Nephron progenitor cell (in vitro differentiated cells): ENCODE results near the gene PADI4.

Experiments used
- DNase-seq: peaks from one replicate; pipeline ENCODE4 v3.0.0; 2021
- H3K27ac Mint-ChIP-seq: 2 replicates; pipeline ENCODE4 v1.8.0; 2021; ENCODE audit warnings: mild to moderate bottlenecking, moderate library complexity, mixed read lengths
- H3K27me3 Mint-ChIP-seq: 2 replicates; pipeline ENCODE4 v1.8.0; 2021; ENCODE audit warnings: mild to moderate bottlenecking, low read depth, mixed read lengths; ENCODE audit not compliant: poor library complexity
- H3K36me3 Mint-ChIP-seq: 2 replicates; pipeline ENCODE4 v1.8.0; 2021; ENCODE audit warnings: low read depth, mixed read lengths
- H3K4me1 Mint-ChIP-seq: 2 replicates; pipeline ENCODE4 v1.8.0; 2021; ENCODE audit warnings: mixed read lengths
- H3K4me3 Mint-ChIP-seq: 2 replicates; pipeline ENCODE4 v1.8.0; 2021; ENCODE audit warnings: mild to moderate bottlenecking, moderate library complexity, mixed read lengths
- H3K9me3 Mint-ChIP-seq: 2 replicates; pipeline ENCODE4 v1.8.0; 2021; ENCODE audit warnings: mild to moderate bottlenecking, moderate library complexity, mixed read lengths
- CTCF ChIP-seq: fragments of 200-600 bp; sonication (generic); IDR thresholded peaks from 2 replicates; pipeline ENCODE4 v1.5.0; 2021; ENCODE audit warnings: antibody characterized with exemption

The PADI4 gene

GRCh38 chr1:17310068-17310640 lies 2.2 kb downstream of the PADI4 start:
- no peak overlapping the region for H3K4me3 Mint-ChIP-seq
- H3K36me3 Mint-ChIP-seq: no peaks in the 10 kb centered on the region
- no peak for DNase-seq
- H3K27ac Mint-ChIP-seq: peak overlapping the region; percentile 69
- no peak for TF ChIP-seq CTCF
- H3K4me1 Mint-ChIP-seq: peaks cover 26% of the 10 kb centered on the region
- H3K27me3 Mint-ChIP-seq: peaks cover 18% of the 10 kb centered on the region
- no peaks in the 10 kb centered on the region for H3K9me3 Mint-ChIP-seq

GRCh38 chr1:17313530-17314309 lies 5.7 kb downstream of the PADI4 start:
- Mint-ChIP-seq H3K27me3 (peaks cover 15% of the 10 kb centered on the region), H3K36me3 (no peaks in the 10 kb centered on the region), H3K4me3 (no peak overlapping the region), H3K4me1 (peaks cover 19% of the 10 kb centered on the region), H3K9me3 (no peaks in the 10 kb centered on the region), H3K27ac (no peak overlapping the region)
- DNase-seq: no peak
- TF ChIP-seq CTCF: no peak

- Mint-ChIP-seq H3K36me3 (no peaks in the 10 kb centered on the region), H3K9me3 (peaks cover 4% of the 10 kb centered on the region), H3K27me3 (peaks cover 17% of the 10 kb centered on the region), H3K4me1 (peaks cover 11% of the 10 kb centered on the region), H3K27ac (no peak overlapping the region), H3K4me3 (no peak overlapping the region)
- TF ChIP-seq CTCF: no peak
- no peak for DNase-seq
Observed at GRCh38 chr1:17314491-17314971, 6.5 kb downstream of the PADI4 start.

- no peak for DNase-seq
- Mint-ChIP-seq H3K4me3 (no peak overlapping the region), H3K36me3 (no peaks in the 10 kb centered on the region), H3K27me3 (peaks cover 25% of the 10 kb centered on the region), H3K9me3 (peaks cover 9% of the 10 kb centered on the region), H3K4me1 (peaks cover 4% of the 10 kb centered on the region), H3K27ac (no peak overlapping the region)
- no peak for TF ChIP-seq CTCF
Observed at GRCh38 chr1:17315542-17316130, 7.6 kb downstream of the PADI4 start.

- no peak for DNase-seq
- Mint-ChIP-seq H3K27me3 (peaks cover 25% of the 10 kb centered on the region), H3K36me3 (no peaks in the 10 kb centered on the region), H3K4me1 (peaks cover 4% of the 10 kb centered on the region), H3K27ac (no peak overlapping the region), H3K4me3 (no peak overlapping the region), H3K9me3 (peaks cover 12% of the 10 kb centered on the region)
- TF ChIP-seq CTCF: no peak
Observed at GRCh38 chr1:17316704-17317103, 8.7 kb downstream of the PADI4 start.
